Anterior cingulate cortex (tissue), 58 donors: Measurements from ENCODE around the gene MICAL3.
A peak's percentile ranks its signal among the peaks of the same experiment; 100 is the strongest.

Source experiments
- DNase-seq, 58 donors: peaks; one replicate each; lab custom pipeline; 2025; lab: John Stamatoyannopoulos, UW

The MICAL3 gene

GRCh38 chr22:17761138-17761488 is 263.2 kb downstream of the MICAL3 start:
- DNase-seq: no peak

DNA sequence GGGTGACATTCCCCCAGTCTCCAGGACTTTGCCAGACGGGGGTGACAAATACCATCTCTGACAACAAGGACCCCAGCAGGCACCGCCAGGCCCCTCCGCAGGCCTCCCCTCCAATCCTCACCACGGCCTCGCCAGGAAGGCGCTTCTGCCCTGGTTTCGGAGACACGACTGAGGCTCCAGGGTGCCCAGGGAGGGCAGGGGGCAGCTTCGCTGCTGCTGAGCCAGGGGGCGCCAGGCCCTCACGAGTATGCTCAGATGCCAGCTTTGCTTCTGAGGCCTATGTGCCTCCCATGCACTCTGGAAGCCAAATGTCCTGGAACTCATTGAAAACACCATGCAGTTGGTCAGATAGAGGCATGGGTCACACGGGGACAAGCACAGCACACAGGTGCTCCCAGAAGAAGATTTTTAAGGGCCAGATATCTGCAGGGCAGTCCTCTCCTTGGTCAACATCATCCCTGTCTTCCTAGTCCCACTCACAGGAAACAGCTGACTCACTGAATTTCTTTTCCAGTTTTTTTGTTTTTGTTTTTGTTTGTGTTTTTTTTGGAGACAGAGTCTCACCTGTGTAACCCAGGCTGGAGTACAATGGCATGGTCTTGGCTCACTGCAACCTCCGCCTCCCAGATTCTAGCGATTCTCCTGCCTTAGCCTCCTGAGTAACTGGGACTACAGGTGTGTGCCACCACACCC is 270.0 kb downstream of the MICAL3 start:
- DNase-seq: no peak

DNA sequence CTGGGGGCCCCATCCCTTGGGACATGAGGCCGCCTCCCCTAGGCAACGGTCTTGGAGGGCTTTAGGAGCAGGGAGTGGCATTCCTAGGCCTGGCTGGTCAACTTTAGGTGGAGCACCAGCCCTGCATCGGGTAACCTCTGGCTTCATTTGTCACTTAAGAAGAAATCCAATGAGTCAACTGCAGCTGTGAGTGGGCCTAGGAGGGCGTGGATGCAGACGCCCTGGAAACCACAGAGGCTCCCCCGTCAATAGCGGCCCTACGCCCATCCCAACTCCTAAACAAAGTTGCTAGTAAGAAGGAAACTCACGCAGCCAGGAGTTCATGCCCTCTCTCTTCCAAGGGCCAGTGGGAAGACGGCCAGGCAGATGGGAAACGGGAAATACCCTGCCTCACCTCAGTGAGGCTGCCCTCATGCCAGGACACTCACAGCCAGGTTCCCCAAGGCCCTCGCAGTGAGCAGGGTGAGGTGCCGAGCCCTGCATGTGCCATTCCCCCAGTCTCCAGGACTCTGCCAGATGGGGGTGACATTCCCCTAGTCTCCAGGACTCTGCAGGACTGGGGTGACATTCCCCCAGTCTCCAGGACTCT is 270.9 kb downstream of the MICAL3 start:
- no peak for DNase-seq

DNA sequence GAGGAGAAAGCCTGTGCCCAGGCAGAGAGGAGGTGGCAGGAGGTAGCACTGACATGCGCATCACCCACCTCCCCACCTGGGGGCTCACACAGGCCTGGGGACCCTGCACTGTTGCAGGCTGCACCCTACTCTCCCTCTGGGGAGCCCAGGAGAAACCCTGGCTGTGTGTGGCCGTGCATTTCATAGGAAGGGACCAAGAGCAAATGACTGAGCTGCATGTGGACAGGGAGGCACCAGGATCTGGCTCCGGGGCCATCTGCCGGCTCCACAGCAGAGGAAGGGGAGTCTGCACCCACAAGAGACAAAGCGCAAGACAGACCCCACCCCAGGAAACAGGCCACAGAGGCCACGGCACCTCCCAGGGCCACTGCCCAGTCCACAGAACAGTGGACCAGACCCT is 272.8 kb downstream of the MICAL3 start:
- DNase-seq: no peak

DNA sequence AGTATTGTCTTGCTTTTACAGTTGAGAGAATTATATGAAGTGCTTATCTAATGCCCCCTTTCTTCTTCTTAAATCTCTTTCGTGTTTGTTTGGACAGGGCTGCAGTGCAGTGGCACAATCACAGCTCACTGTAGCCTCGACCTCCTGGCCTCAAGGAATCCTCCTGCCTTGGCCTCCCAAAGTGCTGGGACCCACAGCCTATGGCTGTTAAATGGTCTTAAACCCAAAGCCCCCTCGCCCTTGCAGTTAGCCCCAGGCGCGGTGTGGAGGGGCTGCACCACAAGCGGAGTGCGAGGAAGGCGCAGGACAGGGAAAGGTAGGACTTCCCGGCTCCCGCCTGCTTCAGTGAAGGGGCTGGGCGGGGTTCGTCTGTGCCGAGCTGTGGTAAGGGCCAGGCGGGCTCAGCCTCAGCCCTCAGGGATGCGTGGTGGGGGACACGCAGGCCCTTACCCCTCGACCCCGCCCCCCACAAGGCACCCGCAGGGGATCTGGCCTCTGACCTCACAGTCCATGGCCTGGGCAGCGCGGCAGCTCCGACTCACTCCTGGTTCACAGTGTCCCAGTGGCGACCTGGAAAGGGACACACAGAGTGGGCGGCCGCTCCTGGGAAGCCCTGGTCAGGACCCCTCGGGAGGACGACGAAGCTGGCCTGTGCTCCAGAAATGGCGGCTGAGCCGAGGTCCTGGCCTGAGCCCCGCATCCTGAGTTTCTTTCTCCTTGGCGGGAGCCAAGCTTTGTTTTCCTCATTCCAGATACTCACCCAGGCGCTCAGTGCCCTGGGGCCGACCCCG is 274.6 kb downstream of the MICAL3 start:
- no peak for DNase-seq

GRCh38 chr22:17748555-17749353 is 275.6 kb downstream of the MICAL3 start:
- no peak for DNase-seq

- no peak for DNase-seq
These were observed 277.4 kb downstream of the MICAL3 start for GRCh38 chr22:17746916-17747315.

GRCh38 chr22:17744430-17744829 is 279.9 kb downstream of the MICAL3 start:
- DNase-seq: no peak

DNA sequence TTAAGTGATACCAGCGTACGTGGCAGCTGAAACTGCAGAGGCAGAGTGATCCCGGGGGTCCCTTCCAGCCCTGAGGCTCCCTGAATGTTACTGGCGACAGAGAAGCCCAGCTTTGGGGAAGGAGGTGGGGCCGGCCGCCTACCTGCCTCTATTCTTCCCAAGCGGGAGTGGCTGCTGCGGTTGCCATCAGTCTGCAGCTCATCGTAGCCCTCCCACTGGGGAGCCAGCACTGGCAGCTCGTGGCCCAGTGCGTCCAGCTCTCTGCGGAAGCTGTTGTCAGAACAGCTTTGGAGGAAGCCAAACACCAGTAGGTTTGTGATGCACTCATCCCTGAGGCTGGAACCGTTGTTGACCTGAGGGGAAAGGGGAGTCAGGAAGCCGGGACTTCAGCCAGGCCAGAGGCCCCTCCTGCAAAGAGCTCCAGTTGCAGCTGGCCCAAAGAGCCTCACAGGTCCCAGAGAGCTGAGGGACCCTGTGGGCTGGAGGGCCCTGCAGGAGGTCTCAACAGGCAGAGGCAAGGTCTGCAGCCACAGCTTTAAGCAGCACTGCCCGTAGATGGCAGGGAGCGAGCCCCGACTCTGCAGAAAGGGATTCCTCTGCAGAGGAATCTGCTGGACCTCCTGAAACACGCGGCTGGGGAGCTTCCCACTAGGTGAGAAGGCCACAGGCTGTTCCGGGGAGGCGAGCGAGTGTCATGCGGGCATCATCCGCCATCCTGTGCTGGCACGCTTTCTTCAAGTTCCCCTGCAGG is 280.5 kb downstream of the MICAL3 start:
- no peak for DNase-seq

GRCh38 chr22:17742527-17742902 is 281.8 kb downstream of the MICAL3 start:
- peak in 48 of 58 donors; percentile 12 to 83 (median 42) for DNase-seq

DNA sequence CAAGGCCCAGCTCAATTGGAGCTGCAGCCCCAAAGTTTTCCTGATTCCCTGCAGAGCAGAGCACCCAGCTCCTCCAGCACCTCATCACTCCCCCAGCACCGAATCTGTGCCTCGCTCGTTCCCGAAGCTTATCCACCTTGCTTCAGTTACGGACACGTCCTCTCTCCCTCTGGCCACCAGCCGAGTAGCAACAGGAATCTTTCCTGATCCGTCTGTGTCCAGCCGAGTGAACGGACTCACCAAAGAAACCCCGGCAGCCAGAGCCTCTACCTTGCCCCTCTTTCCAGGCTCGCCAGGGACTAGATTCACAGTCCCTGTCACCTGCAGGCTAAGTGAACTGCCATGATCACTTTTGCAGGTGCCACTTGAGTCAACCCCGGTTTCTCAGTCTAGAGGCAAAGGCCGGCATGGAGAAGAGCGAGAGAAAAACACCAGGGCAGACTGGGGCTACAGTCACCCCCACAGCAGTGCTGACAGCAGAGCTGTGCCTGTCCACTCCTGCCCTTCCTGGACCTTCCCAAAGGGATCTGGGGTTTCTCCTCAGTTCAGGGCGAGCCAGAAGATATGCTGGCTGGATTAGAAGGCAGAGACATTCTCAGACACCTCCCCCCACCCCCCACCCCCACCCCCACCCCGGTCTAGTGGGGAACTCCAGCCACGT is 282.4 kb downstream of the MICAL3 start:
- no peak for DNase-seq

GRCh38 chr22:17739196-17739975 is 285.0 kb downstream of the MICAL3 start:
- DNase-seq: no peak

GRCh38 chr22:17738386-17739128 is 285.8 kb downstream of the MICAL3 start:
- DNase-seq: peak in 1 of 58 donors; percentile 16
